ENCODE measurements around the gene BRAF. TPM values are rescaled to one million over a fixed set of nuclear protein-coding genes. Genes with fewer than 3 reads are reported as not detected.
"Not testable (repeated sequence)": the region's sequence is repeated elsewhere in the genome, so short reads cannot be mapped to it uniquely, and the experiment has no call there.

BRAF gene
- total and polyA plus RNA-seq, 2 donors (not counting 3 experiments of a cell fraction or from before 2014, with no cell fraction given) = 6.6 to 26.2 TPM

DNA sequence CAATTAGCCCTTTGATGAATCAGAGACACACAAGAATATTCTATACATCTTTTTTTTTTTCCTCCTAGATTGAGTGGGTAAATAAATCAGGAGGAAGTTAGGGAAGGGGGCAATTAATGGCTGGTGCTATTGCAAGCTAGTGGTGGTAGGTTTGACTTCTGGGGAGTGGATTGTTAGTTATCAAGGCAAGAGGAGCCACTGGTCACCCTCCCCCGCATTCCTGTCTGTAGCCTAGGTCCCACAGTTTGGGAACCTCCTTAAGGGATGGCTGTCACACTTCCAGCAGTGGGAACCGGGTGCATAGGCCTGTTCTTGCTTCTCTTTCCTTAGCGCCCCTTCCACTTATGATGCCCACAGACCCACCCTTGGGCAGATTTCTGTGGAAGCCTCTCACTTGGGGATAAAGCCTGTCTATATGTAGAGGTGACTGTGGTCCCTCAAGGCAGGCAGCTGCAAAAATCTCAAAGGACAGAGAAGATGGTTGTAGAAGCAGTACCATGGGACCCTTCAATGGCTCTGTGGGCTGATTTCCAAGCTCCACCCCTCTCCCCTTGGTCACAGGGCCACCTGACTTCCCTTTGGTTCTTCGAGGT, 254.3 kb downstream of the BRAF start:
- no TSS peak for BruUV-seq (replicated peaks)
- H3K9ac ChIP-seq (replicated peaks; ENCODE audit: extremely low read depth, insufficient read depth, low read length) = no peak overlapping the region
- H3K27ac ChIP-seq (ENCODE audit: insufficient read depth, low read depth, low read length) = no peak overlapping the region
- ChIA-PET CTCF (no interaction called here), POLR2A (no interaction called here)
- H3K79me2 ChIP-seq (ENCODE audit: control insufficient read depth, insufficient read depth, low read length) = no peaks in the 10 kb centered on the region
- FAIRE-seq = no peak
- peaks cover 8% of the 10 kb centered on the region for H3K4me1 ChIP-seq (ENCODE audit: control insufficient read depth, extremely low read depth, insufficient read depth, low read length)
- dilution Hi-C loops (cut with MboI; ENCODE audit: extremely low pct_ligation_motif_present, low sequenced_read_pairs) = no loop called here
- intact Hi-C loops (cut with micrococcal nuclease) = loop anchor here (5.0 to 10.0 kb wide), 2 partner anchors 862 to 984 kb away; no protein-coding TSS in a partner anchor
- no peaks in the 10 kb centered on the region for H3K36me3 ChIP-seq (ENCODE audit: control insufficient read depth in 2 of 2, extremely low read depth in 1 of 2, insufficient read depth in 2 of 2, low read length in 2 of 2)
- no peaks in the 10 kb centered on the region for H3K9me3 ChIP-seq (replicated peaks; ENCODE audit: control insufficient read depth, insufficient read depth, low read length)
- H2AFZ ChIP-seq (ENCODE audit: low read depth, low read length) = no peak overlapping the region
- peaks cover 2 to 3% of the 10 kb centered on the region in 2 experiments for H3K27me3 ChIP-seq (ENCODE audit: control insufficient read depth in 2 of 2, insufficient read depth in 2 of 2, low read length in 2 of 2)
- no peak overlapping the region for H3K4me3 ChIP-seq (replicated peaks in 1 of 3; ENCODE audit: insufficient read depth in 1 of 3, low read depth in 1 of 3, low read length in 3 of 3)
- no peaks in the 10 kb centered on the region for H3K9me1 ChIP-seq (replicated peaks; ENCODE audit: control insufficient read depth, extremely low read depth, insufficient read depth, low read length)
- DNase-seq (ENCODE audit: low read depth, low spot score) = no peak
- no peak for TF ChIP-seq GATA2 (IDR thresholded peaks at IDR 0.05; ENCODE audit: insufficient read depth, insufficient read length, low read depth, low read length)
- TF ChIP-seq MAX (IDR thresholded peaks at IDR 0.05; ENCODE audit: insufficient read depth, insufficient read length) = no peak
- no peak for TF ChIP-seq JUN (IDR thresholded peaks at IDR 0.05; ENCODE audit: borderline replicate concordance, insufficient read depth, insufficient read length, low read depth)
- H4K20me1 ChIP-seq (replicated peaks; ENCODE audit: control insufficient read depth, extremely low read depth, insufficient read depth, low read length) = no peaks in the 10 kb centered on the region
- no peak overlapping the region for H3K4me2 ChIP-seq (ENCODE audit: insufficient read depth, low read length)

DNA sequence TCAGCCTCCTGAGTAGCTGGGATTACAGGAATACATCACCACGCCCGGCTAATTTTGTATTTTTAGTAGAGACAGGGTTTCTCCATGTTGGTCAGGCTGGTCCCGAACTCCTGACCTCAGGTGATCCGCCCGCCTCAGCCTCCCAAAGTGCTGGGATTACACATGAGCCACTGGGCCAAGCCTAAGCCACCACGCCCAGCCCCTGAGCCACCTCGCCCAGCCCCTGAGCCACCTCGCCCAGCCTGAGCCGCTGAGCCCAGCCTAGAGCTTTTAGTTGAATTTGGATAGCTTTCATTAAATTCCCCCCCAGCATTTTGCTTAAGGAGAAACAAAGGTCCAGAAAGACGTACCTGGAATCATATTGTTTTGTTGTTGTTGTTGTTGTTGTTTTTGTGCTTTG, 254.9 kb downstream of the BRAF start:
- BruUV-seq (replicated peaks); H3K9me1 ChIP-seq (replicated peaks; ENCODE audit: control insufficient read depth, extremely low read depth, insufficient read depth, low read length); FAIRE-seq; H3K36me3 ChIP-seq (ENCODE audit: control insufficient read depth in 2 of 2, extremely low read depth in 1 of 2, insufficient read depth in 2 of 2, low read length in 2 of 2); POLR2A ChIA-PET; DNase-seq (ENCODE audit: low read depth, low spot score); H3K4me2 ChIP-seq (ENCODE audit: insufficient read depth, low read length); H3K27me3 ChIP-seq (ENCODE audit: control insufficient read depth in 2 of 2, insufficient read depth in 2 of 2, low read length in 2 of 2); H3K27ac ChIP-seq (ENCODE audit: insufficient read depth, low read depth, low read length); H4K20me1 ChIP-seq (replicated peaks; ENCODE audit: control insufficient read depth, extremely low read depth, insufficient read depth, low read length); H3K4me1 ChIP-seq (ENCODE audit: control insufficient read depth, extremely low read depth, insufficient read depth, low read length); dilution Hi-C loops (cut with MboI; ENCODE audit: extremely low pct_ligation_motif_present, low sequenced_read_pairs); H3K79me2 ChIP-seq (ENCODE audit: control insufficient read depth, insufficient read depth, low read length); H2AFZ ChIP-seq (ENCODE audit: low read depth, low read length); H3K9ac ChIP-seq (replicated peaks; ENCODE audit: extremely low read depth, insufficient read depth, low read length); H3K4me3 ChIP-seq (replicated peaks in 1 of 3; ENCODE audit: insufficient read depth in 1 of 3, low read depth in 1 of 3, low read length in 3 of 3); H3K9me3 ChIP-seq (replicated peaks; ENCODE audit: control insufficient read depth, insufficient read depth, low read length): not testable (repeated sequence)
- CTCF ChIA-PET = interaction anchor here (0.9 to 2.2 kb wide), 2 partner anchors 17 to 24 kb away, joined by 3 to 9 read pairs; no protein-coding TSS in a partner anchor
- intact Hi-C loops (cut with micrococcal nuclease) = loop anchor here (5.0 to 10.0 kb wide), 2 partner anchors 862 to 985 kb away; no protein-coding TSS in a partner anchor

Measured in endothelial cell of umbilical vein (primary cell).